ENCODE measurements around the gene ACACA. TPM values are rescaled to one million over a fixed set of nuclear protein-coding genes. Genes with fewer than 3 reads are reported as not detected.
"Not testable (repeated sequence)": the region's sequence is repeated elsewhere in the genome, so short reads cannot be mapped to it uniquely, and the experiment has no call there.

The ACACA gene
- total RNA-seq, 1 donor from 2014 or later = 99.9 TPM

- not testable (repeated sequence) for DNase-seq (ENCODE audit: low spot score in 2 of 2); FAIRE-seq
These were observed 49.7 kb downstream of the ACACA start for GRCh38 chr17:37356796-37357569.

GRCh38 chr17:37346863-37347402 lies 59.7 kb downstream of the ACACA start:
- FAIRE-seq; DNase-seq (ENCODE audit: low spot score in 2 of 2): not testable (repeated sequence)

- DNase-seq (ENCODE audit: low spot score in 2 of 2) = no peak
- FAIRE-seq = no peak
These were observed 62.1 kb downstream of the ACACA start for GRCh38 chr17:37344519-37344918.

GRCh38 chr17:37342589-37342988 lies 64.0 kb downstream of the ACACA start:
- DNase-seq (ENCODE audit: low spot score in 2 of 2) (no peak), FAIRE-seq (no peak)

- FAIRE-seq (no peak), DNase-seq (ENCODE audit: low spot score in 2 of 2) (no peak)
These were observed 65.8 kb downstream of the ACACA start for GRCh38 chr17:37340804-37341203.

GRCh38 chr17:37339321-37339720 lies 67.3 kb downstream of the ACACA start:
- DNase-seq (ENCODE audit: low spot score in 2 of 2) = no peak
- no peak for FAIRE-seq

GRCh38 chr17:37338847-37339246 lies 67.8 kb downstream of the ACACA start:
- DNase-seq (ENCODE audit: low spot score in 2 of 2) (no peak), FAIRE-seq (no peak)

- FAIRE-seq (no peak), DNase-seq (ENCODE audit: low spot score in 2 of 2) (no peak)
These were observed 79.1 kb downstream of the ACACA start for GRCh38 chr17:37327341-37328090.

GRCh38 chr17:37322826-37323561 lies 83.6 kb downstream of the ACACA start:
- FAIRE-seq (no peak), DNase-seq (ENCODE audit: low spot score in 2 of 2) (no peak)

GRCh38 chr17:37322106-37322505 lies 84.5 kb downstream of the ACACA start:
- DNase-seq (ENCODE audit: low spot score in 2 of 2) = no peak
- no peak for FAIRE-seq

- DNase-seq (ENCODE audit: low spot score in 2 of 2) = no peak
- FAIRE-seq = no peak
These were observed 87.6 kb downstream of the ACACA start for GRCh38 chr17:37318931-37319594.

GRCh38 chr17:37317867-37318266 lies 88.8 kb downstream of the ACACA start:
- FAIRE-seq (no peak), DNase-seq (ENCODE audit: low spot score in 2 of 2) (no peak)

GRCh38 chr17:37315601-37316000 lies 91.0 kb downstream of the ACACA start:
- no peak for FAIRE-seq
- no peak for DNase-seq (ENCODE audit: low spot score in 2 of 2)

GRCh38 chr17:37312137-37312923 lies 94.3 kb downstream of the ACACA start:
- DNase-seq (ENCODE audit: low spot score in 2 of 2) (no peak), FAIRE-seq (no peak)

GRCh38 chr17:37310940-37311339 lies 95.7 kb downstream of the ACACA start:
- FAIRE-seq (no peak), DNase-seq (ENCODE audit: low spot score in 2 of 2) (no peak)

- DNase-seq (ENCODE audit: low spot score in 2 of 2) (no peak), FAIRE-seq (no peak)
These were observed 97.6 kb downstream of the ACACA start for GRCh38 chr17:37309051-37309450.

GRCh38 chr17:37305406-37305905 lies 101.2 kb downstream of the ACACA start:
- DNase-seq (ENCODE audit: low spot score in 2 of 2) = no peak
- FAIRE-seq = no peak

- FAIRE-seq (no peak), DNase-seq (ENCODE audit: low spot score in 2 of 2) (peak; percentile 9 to 44)
These were observed 105.3 kb downstream of the ACACA start for GRCh38 chr17:37301288-37301687.

GRCh38 chr17:37300683-37301082 lies 106.0 kb downstream of the ACACA start:
- FAIRE-seq (no peak), DNase-seq (ENCODE audit: low spot score in 2 of 2) (no peak)

Data from frontal cortex (tissue), 4 donors.